ENCODE results near the gene MGLL. TPM values are rescaled to one million over a fixed set of nuclear protein-coding genes. Genes with fewer than 3 reads are reported as not detected.

The MGLL gene
- total RNA-seq, 2 experiments from 2014 or later, result 0.31 to 0.41 TPM

DNA sequence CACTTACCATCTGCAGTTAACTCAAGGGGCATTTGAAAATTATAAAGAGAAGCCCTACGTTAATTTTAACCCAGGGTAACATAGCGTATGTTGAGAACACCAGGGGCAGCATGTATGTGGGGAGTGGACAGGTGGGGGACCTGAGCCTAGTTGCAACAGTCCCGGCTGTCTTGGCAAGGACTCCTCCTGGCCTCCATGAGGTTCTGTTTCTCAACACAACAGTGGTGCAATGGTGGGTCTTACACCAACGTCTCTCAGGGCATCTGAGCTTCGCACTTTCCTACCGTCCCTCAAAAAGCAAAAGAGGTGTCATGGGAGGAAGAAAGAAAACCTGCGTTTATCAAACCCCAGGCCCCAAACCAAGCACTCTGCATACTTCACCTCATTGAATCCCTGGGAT lies 50.6 kb downstream of the MGLL start:
- Mint-ChIP-seq H3K36me3 (no peaks in the 10 kb centered on the region), H3K9me3 (peaks cover 6% of the 10 kb centered on the region), H3K27ac (no peak overlapping the region), H3K27me3 (peaks cover 2% of the 10 kb centered on the region), H3K4me1 (ENCODE audit: low read depth) (no peaks in the 10 kb centered on the region), H3K4me3 (no peak overlapping the region)
- intact Hi-C loops (cut with micrococcal nuclease), result no loop called here
- no peak for DNase-seq
- ChIA-PET POLR2A (no interaction called here), CTCF (no interaction called here)

DNA sequence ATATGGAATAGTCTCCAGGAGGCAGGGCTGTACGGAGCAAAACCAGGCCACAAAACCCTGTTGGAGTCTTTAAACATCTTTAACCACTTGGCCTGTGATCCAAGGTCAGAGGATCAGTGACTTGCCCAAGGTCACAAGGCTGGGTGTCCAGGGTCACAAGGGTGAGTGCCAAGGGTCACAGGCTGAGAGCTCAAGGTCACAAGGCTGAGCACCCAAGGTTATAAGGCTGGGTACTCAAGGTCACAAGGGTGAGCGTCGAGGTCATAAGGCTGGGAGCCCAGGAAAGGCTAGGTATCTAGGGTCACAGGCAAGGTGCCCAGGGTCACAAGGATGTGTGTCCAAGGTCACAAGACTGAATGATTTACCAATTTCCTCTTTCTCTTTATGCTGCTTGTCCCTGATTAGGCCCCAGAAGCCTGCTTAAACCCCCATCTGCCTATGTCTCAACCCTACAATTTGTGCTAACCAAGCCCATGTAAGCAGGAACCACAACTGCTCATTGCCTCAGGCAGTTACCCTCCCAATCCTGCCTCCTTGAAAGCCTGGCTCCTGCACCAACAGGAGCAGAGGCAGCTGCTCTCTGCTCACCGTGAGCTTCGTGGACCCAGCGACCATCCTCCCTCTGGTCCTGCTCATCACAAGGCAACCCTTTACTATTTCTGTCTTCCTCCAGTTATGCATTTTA lies 51.5 kb downstream of the MGLL start:
- Mint-ChIP-seq H3K36me3 (no peaks in the 10 kb centered on the region), H3K9me3 (peaks cover 6% of the 10 kb centered on the region), H3K4me1 (ENCODE audit: low read depth) (no peaks in the 10 kb centered on the region), H3K4me3 (no peak overlapping the region), H3K27me3 (peaks cover 3% of the 10 kb centered on the region), H3K27ac (no peak overlapping the region)
- intact Hi-C loops (cut with micrococcal nuclease), result no loop called here
- DNase-seq, result no peak
- POLR2A ChIA-PET, result no interaction called here
- CTCF ChIA-PET, result no interaction called here

DNA sequence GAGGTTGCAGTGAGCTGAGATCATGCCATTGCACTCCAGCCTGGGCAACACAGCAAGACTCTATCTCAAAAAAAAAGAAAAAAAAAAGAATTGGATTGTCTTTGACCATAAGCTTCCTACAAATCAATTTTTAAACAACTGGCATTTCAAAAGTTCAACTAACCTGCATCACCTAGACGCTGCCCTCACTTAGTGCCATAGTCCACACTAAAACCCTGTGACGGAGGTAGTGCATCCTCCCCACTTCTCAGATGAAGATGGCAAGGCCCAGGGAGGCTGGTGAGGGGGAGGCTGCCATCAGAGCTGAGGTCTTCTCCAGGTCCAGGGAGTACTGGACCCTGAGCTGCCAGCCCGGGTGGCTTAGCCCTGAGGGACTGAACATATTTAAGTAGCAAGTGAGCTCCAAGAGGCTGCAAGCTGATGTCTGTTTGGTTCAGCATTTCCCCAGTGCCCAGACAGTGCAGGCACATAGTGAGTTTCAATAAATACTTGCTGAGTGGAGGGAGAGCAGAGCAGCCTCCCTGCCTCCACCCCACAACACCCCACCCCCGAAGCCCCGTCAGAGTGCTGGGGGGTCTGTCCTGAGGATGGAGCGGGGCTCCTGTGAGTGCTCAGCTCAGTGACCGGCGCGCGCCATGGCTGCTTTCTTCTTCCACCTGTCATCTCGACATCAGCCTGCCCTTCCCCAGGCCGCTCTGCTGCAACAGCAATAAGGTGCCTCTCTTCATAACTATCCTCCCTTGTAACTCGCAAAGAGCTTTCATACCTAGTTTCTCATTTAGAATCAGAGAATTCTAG lies 52.8 kb downstream of the MGLL start:
- DNase-seq, result no peak
- POLR2A ChIA-PET, result no interaction called here
- CTCF ChIA-PET, result interaction anchor here (0.7 kb wide), 1 partner anchor 1703 kb away, joined by 3 read pairs; no protein-coding TSS in a partner anchor
- peaks cover 6% of the 10 kb centered on the region for H3K9me3 Mint-ChIP-seq
- no peaks in the 10 kb centered on the region for H3K36me3 Mint-ChIP-seq
- peaks cover 3% of the 10 kb centered on the region for H3K27me3 Mint-ChIP-seq
- H3K4me3 Mint-ChIP-seq, result no peak overlapping the region
- intact Hi-C loops (cut with micrococcal nuclease), result no loop called here
- H3K4me1 Mint-ChIP-seq (ENCODE audit: low read depth), result peaks cover 5% of the 10 kb centered on the region
- H3K27ac Mint-ChIP-seq, result no peak overlapping the region

DNA sequence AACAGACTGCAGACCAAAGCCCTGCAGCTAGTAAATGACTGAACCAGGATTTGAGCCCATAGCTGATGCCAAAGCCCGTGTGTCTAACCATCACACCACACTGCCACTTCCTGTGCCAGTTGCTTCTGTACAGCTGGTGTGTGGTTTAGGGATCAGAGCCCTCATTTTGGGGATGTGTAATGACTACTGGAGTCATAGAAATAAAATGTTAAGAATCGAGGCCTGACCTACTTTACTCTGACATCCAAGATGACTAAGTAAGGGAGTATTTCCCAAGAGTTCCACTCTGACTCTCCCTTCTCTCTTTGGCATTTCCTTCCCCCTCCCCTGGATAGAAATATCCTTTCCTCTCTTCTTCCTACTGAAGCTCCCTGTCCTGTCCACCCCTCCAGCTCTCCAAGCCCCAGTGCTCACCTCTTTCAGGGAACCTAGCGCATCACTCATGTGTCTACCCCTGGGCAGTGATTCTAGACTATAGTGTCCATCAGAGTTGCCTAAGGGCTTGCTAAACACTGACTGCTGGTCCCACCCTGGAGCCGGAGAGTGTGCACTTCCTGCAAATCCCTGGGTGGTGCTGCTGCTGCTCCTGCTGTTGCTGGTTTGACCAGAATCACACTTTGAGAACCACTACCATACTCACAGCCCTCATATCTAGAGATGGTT lies 53.8 kb downstream of the MGLL start:
- no peak overlapping the region for H3K4me3 Mint-ChIP-seq
- CTCF ChIA-PET, result no interaction called here
- H3K36me3 Mint-ChIP-seq, result no peaks in the 10 kb centered on the region
- H3K27ac Mint-ChIP-seq, result no peak overlapping the region
- intact Hi-C loops (cut with micrococcal nuclease), result no loop called here
- peaks cover 3% of the 10 kb centered on the region for H3K27me3 Mint-ChIP-seq
- POLR2A ChIA-PET, result no interaction called here
- no peak for DNase-seq
- H3K9me3 Mint-ChIP-seq, result peaks cover 6% of the 10 kb centered on the region
- peaks cover 5% of the 10 kb centered on the region for H3K4me1 Mint-ChIP-seq (ENCODE audit: low read depth)

DNA sequence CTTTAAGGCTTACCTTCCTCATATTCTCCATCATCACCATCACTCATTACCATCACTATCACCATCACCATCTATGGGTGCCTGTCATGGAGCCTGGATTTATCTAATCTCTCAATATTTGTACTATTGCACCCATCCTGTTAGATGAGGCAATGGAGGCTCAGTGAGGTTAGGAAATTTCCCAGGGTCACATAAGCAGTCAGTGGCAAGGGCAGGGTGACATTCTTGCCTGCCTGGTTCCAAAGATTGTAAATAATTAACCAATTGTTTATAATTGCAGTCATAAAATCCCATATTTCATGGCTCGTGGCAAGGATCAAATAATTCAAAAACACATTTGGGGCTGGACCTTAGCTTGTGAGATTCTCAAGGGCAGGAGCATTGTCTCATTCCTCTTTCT lies 55.2 kb downstream of the MGLL start:
- H3K4me1 Mint-ChIP-seq (ENCODE audit: low read depth), result peaks cover 5% of the 10 kb centered on the region
- no peak for DNase-seq
- peaks cover 6% of the 10 kb centered on the region for H3K9me3 Mint-ChIP-seq
- no peak overlapping the region for H3K4me3 Mint-ChIP-seq
- H3K27me3 Mint-ChIP-seq, result peaks cover 4% of the 10 kb centered on the region
- H3K36me3 Mint-ChIP-seq, result no peaks in the 10 kb centered on the region
- ChIA-PET CTCF (no interaction called here), POLR2A (no interaction called here)
- no peak overlapping the region for H3K27ac Mint-ChIP-seq
- intact Hi-C loops (cut with micrococcal nuclease), result no loop called here

DNA sequence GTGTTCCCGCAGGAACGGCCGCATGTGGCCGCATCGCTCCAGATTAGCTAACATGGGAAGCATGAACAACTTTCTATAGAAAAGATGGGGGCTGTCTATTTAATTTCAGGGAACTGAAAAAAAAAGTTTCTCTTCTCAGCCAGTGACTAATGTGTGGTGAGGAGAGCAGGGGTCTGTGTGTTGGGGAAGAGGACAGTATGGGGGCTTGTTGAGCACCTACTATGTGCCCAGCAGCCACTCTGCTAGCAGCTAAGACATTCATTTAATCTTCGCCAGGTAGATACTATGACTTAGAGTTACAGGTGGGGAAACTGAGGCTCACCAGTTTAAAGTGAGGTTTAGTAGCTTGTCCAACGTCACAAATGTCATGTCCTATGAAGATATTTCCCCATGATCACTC lies 56.6 kb downstream of the MGLL start:
- Mint-ChIP-seq H3K27ac (no peak overlapping the region), H3K4me1 (ENCODE audit: low read depth) (peaks cover 5% of the 10 kb centered on the region), H3K27me3 (peaks cover 8% of the 10 kb centered on the region), H3K9me3 (peaks cover 6% of the 10 kb centered on the region), H3K36me3 (no peaks in the 10 kb centered on the region), H3K4me3 (no peak overlapping the region)
- ChIA-PET CTCF (no interaction called here), POLR2A (no interaction called here)
- DNase-seq, result no peak
- intact Hi-C loops (cut with micrococcal nuclease), result no loop called here

DNA sequence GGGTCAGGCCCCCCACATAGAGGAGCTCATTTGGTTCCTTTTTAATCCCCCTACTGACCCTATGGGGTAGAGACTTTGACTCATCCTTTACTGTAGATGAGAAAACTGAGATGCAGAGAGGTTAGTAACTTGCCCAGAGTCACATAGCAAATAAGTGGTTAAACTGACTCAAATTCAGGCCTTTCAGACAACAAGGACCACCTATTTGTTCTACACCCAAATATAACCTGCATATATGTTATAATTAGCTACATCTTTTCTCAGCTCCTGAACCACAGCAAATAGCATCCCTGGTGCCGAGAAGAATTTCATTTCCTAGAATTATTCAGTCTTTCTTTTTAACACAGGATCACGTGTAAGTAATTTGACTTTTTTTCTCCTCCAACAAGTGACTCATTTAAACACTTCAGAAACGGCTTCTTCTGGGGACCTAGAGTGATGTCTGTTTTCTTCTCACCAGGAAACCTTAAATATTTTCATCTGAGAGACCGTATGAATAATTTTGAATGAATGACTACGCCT lies 57.4 kb downstream of the MGLL start:
- H3K27ac Mint-ChIP-seq, result no peak overlapping the region

DNA sequence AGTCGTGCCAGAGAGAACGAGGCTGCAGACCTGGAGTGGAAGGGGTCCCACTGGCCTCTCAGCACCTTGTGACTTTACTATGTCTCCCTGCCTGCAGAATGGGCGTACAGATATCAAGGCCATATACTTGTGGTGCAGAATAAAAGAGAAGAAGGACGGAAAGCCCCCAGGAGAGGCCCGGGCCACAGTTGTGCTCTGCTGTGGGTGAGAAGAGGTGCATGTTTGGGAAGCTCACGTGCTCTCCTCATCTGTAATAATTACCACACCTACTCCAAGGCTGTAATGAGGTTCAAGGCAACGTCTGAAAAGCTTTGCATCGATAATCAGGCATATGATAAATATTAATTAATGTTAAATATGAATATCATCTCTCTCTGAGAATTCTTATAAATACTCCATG lies 58.0 kb downstream of the MGLL start:
- intact Hi-C loops (cut with micrococcal nuclease), result no loop called here
- ChIA-PET CTCF (no interaction called here), POLR2A (no interaction called here)
- Mint-ChIP-seq H3K27me3 (peaks cover 8% of the 10 kb centered on the region), H3K4me3 (no peak overlapping the region), H3K27ac (no peak overlapping the region), H3K36me3 (no peaks in the 10 kb centered on the region), H3K4me1 (ENCODE audit: low read depth) (peaks cover 5% of the 10 kb centered on the region), H3K9me3 (peaks cover 6% of the 10 kb centered on the region)
- no peak for DNase-seq

More for the DNA sequence above, 57.4 kb downstream of the MGLL start:
- H3K4me1 Mint-ChIP-seq (ENCODE audit: low read depth), result peaks cover 5% of the 10 kb centered on the region
- no peak overlapping the region for H3K4me3 Mint-ChIP-seq
- ChIA-PET CTCF (no interaction called here), POLR2A (no interaction called here)
- H3K9me3 Mint-ChIP-seq, result peaks cover 6% of the 10 kb centered on the region
- H3K27me3 Mint-ChIP-seq, result peaks cover 8% of the 10 kb centered on the region
- H3K36me3 Mint-ChIP-seq, result no peaks in the 10 kb centered on the region
- no peak for DNase-seq
- intact Hi-C loops (cut with micrococcal nuclease), result no loop called here

DNA sequence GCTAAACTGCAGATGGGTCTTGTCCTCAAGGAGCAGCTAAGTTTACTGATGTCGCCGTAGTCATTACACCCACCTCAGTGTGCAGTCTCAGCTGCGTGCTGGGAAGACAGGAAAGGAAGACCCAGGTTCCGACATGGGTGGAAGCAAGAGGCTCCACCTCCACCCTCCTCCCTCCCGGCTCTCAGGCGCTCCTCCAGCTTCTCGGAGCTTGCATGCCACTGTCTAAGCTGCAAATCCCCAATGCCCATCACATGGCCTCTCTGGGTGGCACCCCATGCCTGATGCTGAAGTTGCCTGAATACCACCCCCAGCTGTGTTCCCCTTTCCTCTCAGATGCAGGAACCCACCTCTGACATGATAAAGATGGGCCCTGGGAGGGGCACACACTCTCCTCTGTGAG lies 58.5 kb downstream of the MGLL start:
- ChIA-PET CTCF (no interaction called here), POLR2A (no interaction called here)
- Mint-ChIP-seq H3K36me3 (no peaks in the 10 kb centered on the region), H3K4me3 (no peak overlapping the region), H3K27me3 (peaks cover 10% of the 10 kb centered on the region), H3K9me3 (peaks cover 6% of the 10 kb centered on the region), H3K4me1 (ENCODE audit: low read depth) (peaks cover 5% of the 10 kb centered on the region), H3K27ac (no peak overlapping the region)
- intact Hi-C loops (cut with micrococcal nuclease), result no loop called here
- DNase-seq, result no peak

DNA sequence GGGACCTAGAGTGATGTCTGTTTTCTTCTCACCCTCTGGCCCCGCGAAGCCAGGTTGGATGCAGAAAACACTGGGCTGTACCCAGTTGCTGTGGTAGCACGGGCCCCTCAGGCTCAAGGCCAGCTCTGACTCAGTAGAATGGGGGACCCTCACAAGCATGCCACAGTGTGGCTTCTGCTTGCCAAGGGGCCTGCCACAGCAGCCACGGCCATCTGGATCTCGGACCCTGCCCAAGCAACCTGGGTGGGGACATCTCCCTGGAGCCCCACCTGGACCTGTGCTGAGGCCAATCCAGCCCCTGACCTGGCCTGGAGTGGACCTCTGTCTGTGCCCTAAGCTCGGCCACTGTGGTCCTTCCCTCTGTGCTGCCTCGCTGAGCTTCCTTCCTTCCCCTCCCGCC lies 59.0 kb downstream of the MGLL start:
- Mint-ChIP-seq H3K9me3 (peaks cover 6% of the 10 kb centered on the region), H3K4me1 (ENCODE audit: low read depth) (peaks cover 5% of the 10 kb centered on the region), H3K27me3 (peaks cover 10% of the 10 kb centered on the region), H3K36me3 (no peaks in the 10 kb centered on the region), H3K27ac (no peak overlapping the region), H3K4me3 (no peak overlapping the region)
- DNase-seq, result no peak
- POLR2A ChIA-PET, result no interaction called here
- CTCF ChIA-PET, result no interaction called here
- intact Hi-C loops (cut with micrococcal nuclease), result no loop called here

DNA sequence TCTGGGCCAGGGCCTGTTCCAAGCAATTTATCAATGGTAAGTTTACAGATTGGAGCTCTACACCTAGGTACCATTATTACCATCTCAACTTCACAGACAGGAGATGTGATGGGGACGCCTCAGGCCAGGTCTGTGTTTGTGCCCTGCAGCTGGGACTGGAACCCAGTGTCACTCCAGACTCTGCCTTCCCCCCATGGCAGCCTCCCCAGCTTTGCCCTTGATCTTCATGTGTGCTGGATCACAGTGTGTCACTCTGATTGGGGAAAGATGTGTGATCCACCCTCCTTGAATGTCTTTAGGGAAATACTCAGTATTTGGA lies 59.6 kb downstream of the MGLL start:
- Mint-ChIP-seq H3K4me3 (no peak overlapping the region), H3K27me3 (peaks cover 8% of the 10 kb centered on the region), H3K9me3 (peaks cover 2% of the 10 kb centered on the region), H3K36me3 (no peaks in the 10 kb centered on the region), H3K27ac (no peak overlapping the region), H3K4me1 (ENCODE audit: low read depth) (peaks cover 5% of the 10 kb centered on the region)
- ChIA-PET CTCF (no interaction called here), POLR2A (no interaction called here)
- no peak for DNase-seq
- intact Hi-C loops (cut with micrococcal nuclease), result no loop called here

DNA sequence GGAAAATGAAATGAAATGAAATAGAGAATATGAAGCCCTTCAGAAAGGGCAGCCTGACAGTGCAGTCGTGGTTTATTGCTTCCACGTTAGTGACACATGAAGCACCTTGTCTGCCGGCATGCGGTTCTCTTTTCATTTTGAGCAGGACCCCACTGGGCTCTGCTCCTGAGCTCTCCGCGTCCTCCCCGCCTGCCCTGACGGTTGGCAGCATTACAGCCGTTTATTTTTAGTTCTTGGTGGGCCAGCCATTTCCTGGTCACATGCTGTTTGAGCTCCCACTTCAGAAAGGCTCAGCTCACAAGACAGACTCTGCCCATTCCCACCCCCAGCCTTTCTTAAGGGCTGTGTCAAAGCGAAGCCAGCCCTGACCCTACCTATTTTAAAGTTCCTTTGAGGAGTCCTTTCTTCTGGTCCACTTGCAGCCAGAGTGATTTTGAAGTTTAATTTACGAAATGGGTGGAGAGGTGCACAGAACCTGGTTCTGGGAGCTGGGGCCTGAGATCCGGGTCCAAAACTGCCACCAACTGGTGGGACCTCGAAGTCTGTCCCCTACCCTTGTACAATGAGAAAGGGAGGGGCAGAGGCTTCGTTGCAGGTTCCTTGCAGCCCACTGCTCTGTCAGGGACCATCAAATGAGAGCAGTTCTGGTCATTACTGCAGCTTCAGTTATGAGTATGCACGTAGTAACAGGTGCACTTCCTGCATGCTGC lies 60.1 kb downstream of the MGLL start:
- no peak overlapping the region for H3K27ac Mint-ChIP-seq
- ChIA-PET CTCF (no interaction called here), POLR2A (no interaction called here)
- intact Hi-C loops (cut with micrococcal nuclease), result no loop called here
- no peak for DNase-seq
- H3K9me3 Mint-ChIP-seq, result no peaks in the 10 kb centered on the region
- no peaks in the 10 kb centered on the region for H3K36me3 Mint-ChIP-seq
- H3K4me1 Mint-ChIP-seq (ENCODE audit: low read depth), result peaks cover 5% of the 10 kb centered on the region
- peaks cover 8% of the 10 kb centered on the region for H3K27me3 Mint-ChIP-seq
- H3K4me3 Mint-ChIP-seq, result no peak overlapping the region

Measured in activated CD4-positive, alpha-beta memory T cell treated with anti-CD3 and anti-CD28 coated beads for 36 hours (primary cell).